ENCODE results near the gene CFAP43.

Gene CFAP43

GRCh38 chr10:104127411-104127810, 104.8 kb downstream of the CFAP43 start:
- no peak for FAIRE-seq

GRCh38 chr10:104123397-104123796, 108.8 kb downstream of the CFAP43 start:
- FAIRE-seq = peak; percentile 86

GRCh38 chr10:104122225-104123107, 109.7 kb downstream of the CFAP43 start:
- FAIRE-seq = peak; percentile 41

- FAIRE-seq = peak; percentile 98
These were observed 110.5 kb downstream of the CFAP43 start, which contains the start of gene SFR1 for GRCh38 chr10:104121485-104122224. Gene SFR1, plus strand, starts transcription at chr10:104122171. Its CDS starts 13 bp downstream, at chr10:104122184.

GRCh38 chr10:104120903-104121484, 111.2 kb downstream of the CFAP43 start:
- peak; percentile 97 for FAIRE-seq

GRCh38 chr10:104120512-104120902, 111.7 kb downstream of the CFAP43 start:
- FAIRE-seq = no peak

GRCh38 chr10:104119996-104120395, 112.2 kb downstream of the CFAP43 start:
- peak; percentile 34 for FAIRE-seq

- no peak for FAIRE-seq
These were observed 114.3 kb downstream of the CFAP43 start for GRCh38 chr10:104117839-104118323.

GRCh38 chr10:104113376-104113956, 118.7 kb downstream of the CFAP43 start:
- no peak for FAIRE-seq

- FAIRE-seq = no peak
These were observed 122.1 kb downstream of the CFAP43 start for GRCh38 chr10:104109908-104110662.

GRCh38 chr10:104104926-104105325, 127.2 kb downstream of the CFAP43 start:
- FAIRE-seq = no peak

- FAIRE-seq = no peak
These were observed 127.7 kb downstream of the CFAP43 start for GRCh38 chr10:104104418-104104817.

GRCh38 chr10:104103956-104104355, 128.2 kb downstream of the CFAP43 start:
- no peak for FAIRE-seq

GRCh38 chr10:104101902-104102301, 130.3 kb downstream of the CFAP43 start:
- no peak for FAIRE-seq

- FAIRE-seq = no peak
These were observed 131.4 kb downstream of the CFAP43 start for GRCh38 chr10:104100795-104101194.

- no peak for FAIRE-seq
These were observed 132.2 kb downstream of the CFAP43 start for GRCh38 chr10:104099941-104100340.

- FAIRE-seq = no peak
These were observed 132.9 kb downstream of the CFAP43 start for GRCh38 chr10:104099269-104099668.

- FAIRE-seq = no peak
These were observed 133.7 kb downstream of the CFAP43 start for GRCh38 chr10:104098358-104098925.

- FAIRE-seq = no peak
These were observed 135.5 kb downstream of the CFAP43 start for GRCh38 chr10:104096692-104097091.

GRCh38 chr10:104092749-104093148, 139.4 kb downstream of the CFAP43 start:
- no peak for FAIRE-seq

GRCh38 chr10:104090611-104091010, 141.6 kb downstream of the CFAP43 start:
- no peak for FAIRE-seq

- no peak for FAIRE-seq
These were observed 142.5 kb downstream of the CFAP43 start for GRCh38 chr10:104089621-104090020.

Measured in G401.6 (cell line).